Measurements from ENCODE around the gene SH2D1B. TPM values are rescaled to one million over a fixed set of nuclear protein-coding genes. Genes with fewer than 3 reads are reported as not detected.

The SH2D1B gene
- total and polyA plus RNA-seq, 10 donors = 0.85 to 11.0 (median 4.6) TPM

- no peak overlapping the region for H3K4me3 ChIP-seq
- no peak for DNase-seq
Observed at GRCh38 chr1:162389971-162390370, 22.0 kb downstream of the SH2D1B start.

DNA sequence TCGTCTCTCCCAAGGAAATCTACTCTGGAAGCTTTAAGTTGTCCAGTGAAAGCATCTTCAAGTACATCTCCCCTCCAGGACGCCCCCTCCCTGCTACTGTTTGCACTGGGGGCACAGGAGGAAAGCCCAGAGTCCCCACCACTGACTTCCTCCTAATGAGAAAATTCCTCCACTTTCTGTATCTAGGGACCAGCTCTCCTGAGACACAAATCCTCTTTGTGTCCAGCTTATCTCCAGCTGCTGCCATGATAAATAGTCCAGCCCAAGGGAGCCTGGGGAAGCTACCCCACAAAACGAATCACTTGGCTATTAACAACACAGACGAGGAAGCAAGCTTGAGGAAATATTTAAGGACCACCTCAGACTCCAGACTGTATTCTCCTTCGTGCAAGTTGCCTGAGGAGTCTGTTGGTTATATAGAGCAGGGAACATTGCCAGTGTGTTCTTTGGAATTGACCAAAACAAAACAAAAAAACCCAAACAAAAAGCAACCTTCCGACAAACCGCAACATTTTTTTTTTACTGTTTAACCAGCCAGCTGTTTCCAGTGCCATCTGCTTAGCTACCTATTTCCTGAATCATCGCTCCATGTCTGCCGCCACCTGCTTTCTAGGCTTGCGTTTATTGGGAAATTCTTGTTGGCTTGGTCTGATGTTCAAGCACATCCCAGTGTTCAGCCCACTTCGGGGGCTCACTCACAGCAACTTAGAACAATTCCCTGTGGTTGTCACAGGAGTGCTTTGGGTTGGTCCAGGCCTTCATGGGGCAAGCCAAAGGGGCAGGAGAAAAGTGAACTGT lies 22.7 kb downstream of the SH2D1B start:
- WGBS, 5 donors = 32 to 49% (median 35%) methylated on average over 11 of the region's 11 CpGs
- Histone ChIP-seq H3K27me3 (replicated peaks in 1 of 7) (peaks cover 0 to 10% (median 0%) of the 10 kb centered on the region in 7 donors), H3K27ac (no peak overlapping the region), H3K36me3 (no peaks in the 10 kb centered on the region), H3K4me3 (no peak overlapping the region), H3K4me1 (peaks cover 0 to 18% (median 0%) of the 10 kb centered on the region in 6 donors), H3K9me3 (no peaks in the 10 kb centered on the region)
- DNase-seq = no peak
- intact Hi-C loops (cut with DNase I; ENCODE audit: low total_unique reads) = no loop called here
- TF ChIP-seq CTCF (IDR thresholded peaks at IDR 0.05 in 8 of 11, conservative IDR thresholded peaks at IDR 0.05 in 3 of 11) (no peak), POLR2A (IDR thresholded peaks at IDR 0.05) (no peak), POLR2AphosphoS5 (IDR thresholded peaks at IDR 0.05) (no peak)

More at GRCh38 chr1:162389971-162390370, 22.0 kb downstream of the SH2D1B start:
- intact Hi-C loops (cut with DNase I; ENCODE audit: low total_unique reads) = no loop called here
- H3K9me3 ChIP-seq = no peaks in the 10 kb centered on the region
- WGBS, 5 donors = 71 to 82% (median 79%) methylated on average over 9 of the region's 9 CpGs
- TF ChIP-seq POLR2AphosphoS5 (IDR thresholded peaks at IDR 0.05) (no peak), POLR2A (IDR thresholded peaks at IDR 0.05) (no peak), CTCF (IDR thresholded peaks at IDR 0.05 in 8 of 11, conservative IDR thresholded peaks at IDR 0.05 in 3 of 11) (no peak)
- no peaks in the 10 kb centered on the region for H3K36me3 ChIP-seq
- H3K27ac ChIP-seq = no peak overlapping the region
- peaks cover 0 to 14% (median 0%) of the 10 kb centered on the region in 7 donors for H3K27me3 ChIP-seq (replicated peaks in 1 of 7)
- H3K4me1 ChIP-seq = peaks cover 0 to 18% (median 0%) of the 10 kb centered on the region in 6 donors

DNA sequence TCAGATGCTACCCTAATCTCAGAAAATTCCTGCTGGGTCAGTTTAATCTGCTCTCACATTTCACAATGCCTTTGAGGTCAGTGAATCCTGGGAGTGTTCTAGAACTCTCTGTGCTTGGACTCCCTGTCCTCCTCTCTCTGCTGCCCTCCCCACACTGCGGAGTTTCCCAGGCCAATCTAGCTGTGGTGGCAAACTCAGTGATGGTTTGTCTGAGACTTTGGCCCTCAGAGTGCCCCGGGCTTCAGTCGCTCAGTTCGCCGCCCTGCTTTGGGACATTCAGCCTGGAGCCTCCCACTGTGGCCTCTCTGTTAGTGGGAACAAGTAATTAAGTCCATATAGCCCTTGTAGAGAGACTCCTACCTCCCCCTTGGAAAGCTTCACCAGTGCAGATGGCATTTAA lies 23.3 kb downstream of the SH2D1B start:
- no peak overlapping the region for H3K27ac ChIP-seq
- no peak overlapping the region for H3K4me3 ChIP-seq
- H3K27me3 ChIP-seq (replicated peaks in 1 of 7) = peaks cover 0 to 10% (median 0%) of the 10 kb centered on the region in 7 donors
- no peak for DNase-seq
- WGBS, 5 donors = 87 to 96% (median 91%) methylated on average over 5 of the region's 5 CpGs
- intact Hi-C loops (cut with DNase I; ENCODE audit: low total_unique reads) = no loop called here
- TF ChIP-seq POLR2AphosphoS5 (IDR thresholded peaks at IDR 0.05) = no peak
- no peak for TF ChIP-seq CTCF (IDR thresholded peaks at IDR 0.05 in 8 of 11, conservative IDR thresholded peaks at IDR 0.05 in 3 of 11)
- no peak for TF ChIP-seq POLR2A (IDR thresholded peaks at IDR 0.05)
- H3K4me1 ChIP-seq = peaks cover 0 to 18% (median 0%) of the 10 kb centered on the region in 6 donors
- peaks cover 0 to 1% (median 0%) of the 10 kb centered on the region in 6 donors for H3K36me3 ChIP-seq
- H3K9me3 ChIP-seq = no peaks in the 10 kb centered on the region

DNA sequence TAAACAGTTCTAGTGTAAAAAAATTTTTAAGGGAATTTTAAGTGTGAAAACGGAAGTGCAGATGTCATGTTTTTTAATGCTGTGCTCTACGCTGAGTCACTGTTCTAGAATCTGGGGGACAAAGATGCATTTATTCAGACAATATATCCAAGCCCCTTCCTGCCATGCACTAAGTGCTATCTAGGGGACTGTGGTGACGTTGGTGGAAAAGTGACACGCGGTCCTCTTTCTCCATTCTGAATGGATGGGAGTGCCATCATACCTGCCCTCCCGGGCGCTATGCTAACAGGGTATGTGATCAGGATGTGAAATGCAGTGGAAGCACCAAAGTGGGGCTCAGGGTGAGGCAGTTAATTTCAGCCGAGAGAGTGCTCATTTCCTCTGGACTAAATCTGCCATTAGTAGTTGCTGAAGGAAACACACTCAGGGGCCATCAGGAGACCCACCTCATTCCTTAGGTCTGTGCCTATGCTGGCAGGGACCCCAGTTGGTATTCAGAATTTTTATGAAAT lies 23.8 kb downstream of the SH2D1B start:
- Histone ChIP-seq H3K9me3 (no peaks in the 10 kb centered on the region), H3K4me1 (peaks cover 0 to 18% (median 0%) of the 10 kb centered on the region in 6 donors), H3K27me3 (replicated peaks in 1 of 7) (peaks cover 0 to 10% (median 0%) of the 10 kb centered on the region in 7 donors), H3K4me3 (no peak overlapping the region), H3K36me3 (peaks cover 0 to 6% (median 0%) of the 10 kb centered on the region in 6 donors), H3K27ac (no peak overlapping the region)
- 76 to 84% (median 78%) methylated on average over 8 of the region's 8 CpGs for WGBS, 5 donors
- intact Hi-C loops (cut with DNase I; ENCODE audit: low total_unique reads) = no loop called here
- TF ChIP-seq POLR2A (IDR thresholded peaks at IDR 0.05) (no peak), CTCF (IDR thresholded peaks at IDR 0.05 in 8 of 11, conservative IDR thresholded peaks at IDR 0.05 in 3 of 11) (no peak), POLR2AphosphoS5 (IDR thresholded peaks at IDR 0.05) (no peak)
- DNase-seq = no peak

All from spleen (tissue), 11 donors.